Epidermal melanocyte (primary cell): ENCODE measurements around the gene TREML4.

Source experiments
- DNase-seq: peaks from one replicate; pipeline ENCODE4 v3.0.0; 2011; ENCODE audit warnings: low spot score; ENCODE audit not compliant: insufficient read length

Gene TREML4

DNA sequence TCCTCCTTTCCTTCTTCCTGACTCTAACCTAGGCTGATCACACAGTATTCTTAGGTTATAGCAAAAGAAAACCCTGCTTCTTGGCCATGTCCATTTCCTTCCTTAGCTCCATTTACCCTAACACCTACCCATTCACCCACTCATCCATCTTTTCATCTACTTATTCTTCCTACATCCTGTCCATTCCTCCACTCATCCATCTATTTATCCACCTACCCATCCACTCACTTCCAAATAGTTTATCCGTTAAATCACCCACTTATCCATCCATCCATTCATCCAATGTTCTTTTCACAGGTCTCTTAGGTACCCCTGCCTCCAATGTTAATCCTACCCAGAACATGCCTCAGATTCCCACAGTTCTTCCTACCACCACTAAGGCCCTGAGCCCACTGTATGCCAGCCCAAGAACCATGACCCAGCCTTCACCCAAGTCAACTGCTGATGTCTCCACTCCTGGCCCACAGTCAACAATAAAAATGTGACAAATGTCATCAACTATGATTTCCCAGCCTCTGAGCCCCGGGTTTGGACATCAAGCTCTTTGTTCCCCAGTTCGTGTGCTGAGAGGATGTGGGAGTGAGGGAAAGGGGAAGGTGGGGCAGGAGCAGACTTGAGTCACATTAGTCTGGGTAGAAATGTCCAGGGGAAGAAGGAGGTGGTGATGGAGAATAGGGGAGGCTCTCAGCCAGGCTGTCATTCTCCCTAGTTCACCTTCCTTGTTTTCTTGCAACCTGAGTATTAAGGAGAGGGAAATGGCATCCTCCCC lies 24.4 kb downstream of the TREML4 start:
- DNase-seq: no peak

DNA sequence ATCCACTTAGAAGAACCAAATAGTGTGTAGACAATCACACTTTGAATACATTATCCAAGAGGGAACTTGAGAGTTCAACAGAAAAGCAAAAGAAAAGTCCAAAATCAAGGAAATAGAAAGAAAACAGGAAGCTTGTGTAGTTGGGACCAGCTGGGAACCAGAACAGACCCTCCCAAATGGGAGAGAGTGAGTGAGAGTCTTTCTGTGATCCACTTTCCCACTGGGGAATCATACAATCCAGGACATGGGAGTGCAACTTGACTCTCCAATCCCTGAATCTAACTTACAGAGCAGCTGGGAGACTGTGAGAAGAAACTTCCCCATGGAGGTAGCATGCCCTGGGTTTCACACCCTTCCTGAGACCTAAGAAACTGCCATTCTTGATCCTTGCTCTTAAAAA lies 27.0 kb downstream of the TREML4 start:
- DNase-seq: no peak

DNA sequence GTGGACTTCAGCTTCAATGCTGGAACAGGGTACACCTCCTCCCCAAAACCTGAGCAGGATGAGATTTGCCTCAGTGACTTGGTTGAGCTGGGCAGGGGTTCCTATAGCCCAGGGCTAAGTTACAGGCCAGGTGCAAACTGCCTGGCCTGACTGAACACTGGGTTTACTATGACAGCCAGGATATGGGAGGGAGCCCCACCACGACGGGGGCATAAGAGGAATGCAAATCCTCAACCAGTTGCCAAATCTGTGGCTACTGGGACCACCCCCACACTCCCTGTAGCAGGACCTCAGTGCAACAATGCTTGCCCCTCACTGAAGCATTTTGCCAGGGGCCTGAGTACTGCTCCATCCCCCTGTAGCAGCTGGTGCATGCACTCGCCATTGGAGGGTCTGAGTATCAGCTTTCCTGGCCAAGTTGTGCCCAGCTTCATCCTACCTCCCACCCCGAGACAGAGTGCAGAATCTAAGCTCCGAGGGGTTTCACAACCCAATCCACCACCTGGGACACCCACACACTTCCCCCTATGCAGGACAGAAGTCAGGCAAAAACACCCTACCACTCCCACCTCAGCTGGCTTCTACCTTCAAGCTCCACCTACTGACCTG lies 27.6 kb downstream of the TREML4 start:
- DNase-seq: no peak

DNA sequence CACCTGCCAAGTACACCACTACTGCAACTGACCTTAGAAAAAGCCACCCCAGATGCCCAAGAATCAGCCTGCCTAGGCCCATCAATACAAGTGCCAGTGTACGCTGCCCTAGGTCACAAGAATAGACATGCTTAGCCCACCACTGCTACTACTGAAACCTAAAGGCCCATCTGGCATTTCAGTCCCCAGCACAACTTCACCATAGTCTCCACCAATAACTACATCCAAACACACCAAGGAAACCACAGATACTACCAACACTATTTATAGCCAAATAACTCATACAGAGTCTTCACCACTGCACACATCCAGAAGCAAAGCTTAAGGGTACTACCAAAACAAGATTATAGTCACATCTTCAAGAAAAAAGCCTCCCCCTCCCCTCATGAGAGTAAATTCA lies 28.2 kb downstream of the TREML4 start:
- no peak for DNase-seq

DNA sequence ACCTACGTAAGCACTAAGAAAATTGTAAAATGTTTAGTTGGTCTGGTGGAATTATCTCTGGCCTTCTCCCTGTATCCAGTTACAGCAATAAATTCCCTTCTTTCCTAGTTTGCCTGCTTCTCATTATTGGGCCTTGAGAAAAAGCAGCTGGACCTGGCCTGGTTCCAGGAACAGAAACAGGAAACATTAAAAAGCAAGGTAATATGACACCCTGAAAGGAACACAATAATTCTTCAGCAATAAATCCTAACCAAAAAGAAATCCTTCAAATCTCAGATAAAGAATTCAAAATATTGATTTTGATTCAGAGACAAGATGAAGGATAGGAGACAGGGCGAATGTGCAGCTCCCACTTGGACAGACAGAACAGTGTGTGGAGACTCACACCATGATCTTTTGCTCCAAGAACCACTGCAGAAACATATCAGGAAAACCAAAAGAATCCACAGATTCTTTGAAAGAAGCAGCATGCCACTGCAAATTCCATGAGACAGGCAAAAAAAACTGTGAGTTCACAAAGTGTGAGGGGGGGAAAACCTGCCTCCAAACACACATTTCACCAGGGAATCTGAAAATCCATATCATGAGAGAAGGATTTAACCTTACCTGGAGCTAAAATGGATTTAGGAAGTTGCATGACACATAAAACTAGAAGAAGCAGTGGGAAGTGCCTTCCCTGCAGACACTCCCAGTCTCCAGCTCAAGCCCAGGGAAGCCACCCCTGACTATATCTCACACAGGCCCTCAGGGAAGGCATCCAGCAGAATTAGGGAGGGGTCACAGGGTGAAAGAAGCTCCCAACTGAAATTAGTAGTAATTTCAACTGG lies 29.4 kb downstream of the TREML4 start:
- no peak for DNase-seq

DNA sequence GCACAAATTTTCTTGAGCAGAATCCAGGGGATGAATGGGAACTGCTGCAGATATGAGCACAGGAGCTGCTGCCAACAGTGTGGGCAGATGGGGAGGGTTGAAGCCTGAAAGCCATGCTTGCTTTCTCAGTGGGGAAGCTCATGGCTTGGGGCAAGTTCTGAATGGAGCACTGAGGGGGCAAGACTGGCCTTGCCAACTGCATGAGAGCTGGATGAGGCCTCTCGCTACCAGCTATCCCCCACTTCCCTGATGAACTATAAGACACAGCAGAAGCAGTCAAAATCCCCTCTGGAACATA lies 30.0 kb downstream of the TREML4 start:
- DNase-seq: no peak

DNA sequence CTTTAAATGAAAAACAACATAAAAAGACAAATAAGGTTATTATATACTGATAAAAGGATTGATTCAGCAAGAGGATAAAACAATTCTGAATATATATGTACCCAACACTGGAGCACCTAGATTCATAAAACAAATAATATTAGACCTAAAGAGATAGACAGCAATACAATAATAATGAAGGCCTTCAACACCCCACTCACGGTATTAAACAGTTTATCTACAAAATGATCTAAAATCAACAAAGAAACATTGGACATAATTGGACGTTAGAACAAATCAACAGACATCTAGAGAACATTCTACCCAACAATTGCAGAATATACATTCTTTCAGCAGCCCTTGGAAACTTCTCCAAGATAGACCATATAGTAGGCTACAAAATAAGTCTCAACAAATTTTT lies 34.3 kb downstream of the TREML4 start:
- no peak for DNase-seq

DNA sequence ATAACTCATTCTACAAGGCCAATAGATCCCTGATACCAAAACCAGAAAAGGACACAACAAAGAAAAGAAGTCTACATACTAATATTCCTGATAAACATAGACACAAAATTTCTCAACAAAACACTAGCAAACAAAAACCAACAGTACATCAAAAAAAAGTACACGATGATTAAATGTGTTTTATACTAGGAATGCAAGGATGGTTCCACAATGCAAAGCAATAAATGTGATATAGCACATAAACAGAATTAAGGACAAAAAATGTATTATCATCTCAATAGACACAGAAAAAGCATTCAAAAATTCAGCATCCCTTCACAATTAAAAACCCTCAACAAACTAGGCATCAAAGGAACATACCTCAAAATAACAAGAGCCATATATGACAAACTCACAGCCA lies 35.1 kb downstream of the TREML4 start:
- no peak for DNase-seq

DNA sequence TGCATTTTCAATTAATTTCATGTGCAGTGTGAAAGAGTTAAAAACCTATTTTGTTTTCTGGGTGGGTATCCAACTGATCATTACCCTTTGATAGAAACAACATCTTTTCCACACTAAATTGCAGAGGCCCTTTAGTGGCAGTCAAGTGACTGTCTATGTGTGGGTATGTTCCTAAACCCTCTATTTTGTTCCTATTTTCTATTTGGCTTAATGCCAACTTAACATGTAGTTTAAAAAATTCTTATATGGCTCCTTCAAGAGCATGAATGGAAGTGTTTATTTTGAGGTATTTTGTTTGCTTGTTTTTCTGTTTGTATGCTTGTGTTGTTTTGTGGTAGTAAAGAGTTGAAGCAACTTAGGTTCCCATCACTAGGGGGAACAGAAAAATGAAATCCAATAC lies 38.4 kb downstream of the TREML4 start:
- no peak for DNase-seq

DNA sequence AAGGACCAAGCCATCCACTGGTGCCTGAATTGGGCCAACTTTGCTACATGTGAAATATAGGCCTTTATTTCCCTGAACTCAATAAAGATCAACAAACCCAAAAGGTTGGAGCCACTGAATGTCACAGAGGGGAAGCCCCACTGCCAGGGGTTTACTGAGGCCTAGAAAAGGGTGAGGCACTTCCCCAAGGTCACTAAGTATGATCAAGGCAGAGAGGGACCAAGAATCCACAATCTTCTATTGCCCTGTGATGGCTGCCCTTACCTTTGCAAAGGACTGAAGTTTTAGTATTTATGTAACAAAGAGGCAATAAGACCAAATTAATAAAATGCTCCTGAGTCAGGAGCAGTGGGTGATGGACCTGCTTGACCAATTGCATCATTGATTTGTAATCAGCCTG lies 40.3 kb downstream of the TREML4 start:
- no peak for DNase-seq

DNA sequence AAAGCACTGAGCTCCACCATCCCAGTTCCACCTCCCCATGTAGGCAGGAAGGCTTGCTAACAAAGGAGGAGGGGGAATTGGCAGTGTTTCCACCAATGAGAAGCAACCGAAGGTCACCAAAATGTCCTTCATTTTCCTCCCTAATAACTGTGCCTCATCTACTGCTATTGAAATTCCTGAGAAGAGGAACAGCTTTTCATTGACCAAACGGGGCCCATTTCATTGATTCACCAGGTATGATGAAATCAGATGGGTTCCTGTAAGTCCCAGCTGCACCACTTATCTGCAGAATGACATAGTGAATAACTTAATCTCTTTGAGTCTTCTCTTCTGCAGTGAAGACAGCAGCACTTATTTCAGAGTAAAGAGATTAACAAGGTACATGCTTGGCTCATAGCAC lies 41.0 kb downstream of the TREML4 start:
- DNase-seq: no peak

DNA sequence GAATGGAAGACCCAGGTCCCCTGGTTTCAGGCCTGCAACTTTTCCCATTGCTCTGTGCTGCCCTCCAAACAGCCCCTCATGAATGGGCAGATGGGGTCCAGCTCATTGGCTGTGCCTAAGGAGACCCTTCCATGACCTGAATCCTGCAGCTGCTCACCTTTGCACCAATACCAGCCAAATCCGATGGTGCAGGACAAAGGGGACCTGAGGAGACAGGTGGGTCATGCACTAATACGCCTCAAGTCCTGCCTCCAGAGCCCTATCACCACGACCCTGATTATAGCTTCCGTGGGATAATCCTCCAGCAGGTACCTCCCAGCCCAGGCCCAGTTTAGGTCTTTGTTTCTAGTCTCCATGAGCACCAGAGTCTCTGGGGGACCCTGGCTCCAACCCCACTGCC lies 41.6 kb downstream of the TREML4 start:
- no peak for DNase-seq

DNA sequence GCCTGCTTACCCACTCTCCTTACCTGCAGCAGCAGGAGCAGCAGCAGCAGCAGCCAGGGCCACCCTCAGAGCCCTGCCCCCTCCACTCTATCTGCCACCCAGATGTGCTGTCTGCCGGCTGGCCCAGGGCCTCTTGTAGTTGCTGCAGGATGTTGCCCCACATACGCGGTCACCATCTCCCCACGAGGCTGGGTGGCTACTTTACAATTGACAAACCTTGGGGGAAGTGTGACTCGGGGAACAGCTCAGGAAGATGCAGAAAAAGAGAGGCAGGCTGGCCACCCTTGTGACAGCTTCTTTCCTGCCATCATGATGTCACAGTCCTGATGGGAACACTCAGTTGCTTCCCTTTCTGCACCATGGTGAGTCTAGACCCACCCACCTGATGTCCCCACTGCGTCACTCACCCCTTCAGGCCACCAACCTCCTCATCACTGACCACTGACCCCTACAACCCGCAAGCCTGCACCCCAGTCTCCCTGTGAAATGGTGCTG lies 43.8 kb downstream of the TREML4 start:
- DNase-seq: no peak

DNA sequence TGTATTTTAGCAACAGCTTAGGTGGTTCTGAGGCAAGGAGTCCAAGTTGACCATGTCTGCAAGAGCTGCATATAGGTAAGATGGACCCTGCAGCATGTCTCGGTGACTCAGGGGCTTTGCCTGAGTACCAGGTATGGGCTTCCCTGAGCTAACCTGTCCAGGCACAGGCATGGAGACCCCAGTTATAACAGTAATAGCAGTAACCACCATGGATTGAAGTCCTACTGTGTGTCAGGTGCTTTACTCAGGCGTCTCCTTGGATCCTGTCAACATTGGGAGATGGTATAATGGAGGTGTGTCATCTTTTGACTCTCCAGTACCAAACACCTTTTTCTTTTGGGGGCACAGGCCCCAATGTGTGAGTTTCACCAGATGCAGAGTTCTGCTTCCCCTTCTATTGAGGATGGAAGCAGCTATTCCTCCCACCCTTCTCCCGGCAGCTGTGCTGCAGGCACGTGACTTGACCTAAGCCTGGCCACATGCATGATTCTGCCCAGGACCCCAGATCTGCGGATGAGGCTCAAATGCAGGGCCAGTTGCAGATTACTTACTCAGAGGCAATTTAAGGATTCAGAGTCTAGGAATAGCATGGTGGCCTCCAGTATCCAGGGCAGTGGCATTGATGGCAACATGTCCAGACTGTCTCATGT lies 44.6 kb downstream of the TREML4 start:
- no peak for DNase-seq

DNA sequence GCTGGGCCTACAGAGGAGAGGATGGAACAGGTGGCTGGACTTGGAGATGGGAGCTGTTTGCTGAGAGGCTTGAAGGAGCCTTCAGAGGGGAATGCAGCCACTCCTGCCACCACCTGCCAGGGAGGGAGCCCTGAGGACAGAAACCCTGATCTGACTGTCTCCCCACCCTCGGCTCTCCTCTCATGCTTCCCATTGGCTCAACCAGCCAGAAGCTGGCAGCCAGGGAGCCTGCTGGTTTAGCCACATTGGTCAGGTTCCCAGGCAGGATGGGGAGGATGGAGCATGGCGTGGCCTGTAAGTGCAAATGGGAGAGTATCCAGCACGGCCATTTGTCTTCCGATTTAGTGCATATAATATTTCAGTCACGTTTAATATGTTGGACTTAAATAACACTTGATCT lies 45.6 kb downstream of the TREML4 start:
- DNase-seq: no peak

DNA sequence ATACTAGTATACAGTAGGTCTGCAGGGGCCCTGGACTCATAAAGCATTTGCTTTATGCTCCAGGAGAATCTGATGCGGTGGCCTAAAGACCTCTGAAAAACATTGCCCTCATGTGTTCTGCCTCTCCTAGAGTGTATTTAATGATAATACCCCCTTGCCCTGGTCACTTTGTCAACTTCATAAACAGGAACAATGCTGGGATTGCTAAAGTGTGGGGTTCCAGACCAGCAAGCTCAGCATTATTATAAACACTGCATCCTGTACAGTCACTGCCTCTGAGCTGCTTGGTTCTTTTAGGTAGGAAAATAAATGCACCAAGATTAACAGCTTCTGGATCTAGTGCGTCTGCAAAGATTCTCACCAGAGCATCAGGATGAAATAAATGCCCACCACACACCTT lies 46.1 kb downstream of the TREML4 start:
- no peak for DNase-seq

DNA sequence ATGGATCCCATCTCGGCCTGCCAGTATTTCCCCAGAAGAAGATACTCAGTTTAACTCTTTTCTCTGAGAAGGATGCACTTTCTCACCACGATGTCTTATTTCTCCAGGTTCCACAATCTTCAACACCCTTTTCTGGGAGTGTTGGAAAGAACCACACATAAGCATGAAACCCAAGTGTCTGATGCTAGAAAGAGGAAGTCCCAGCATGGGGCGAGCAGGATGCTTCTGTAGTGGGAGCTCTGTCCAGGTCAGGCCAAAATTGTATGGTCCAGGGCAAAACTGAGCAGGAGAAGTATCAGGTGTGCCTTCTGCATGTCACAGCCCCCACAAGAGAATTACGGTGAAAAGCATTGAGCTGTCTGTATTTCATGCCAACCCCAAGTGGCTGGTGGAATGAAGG lies 47.3 kb downstream of the TREML4 start:
- DNase-seq: no peak

DNA sequence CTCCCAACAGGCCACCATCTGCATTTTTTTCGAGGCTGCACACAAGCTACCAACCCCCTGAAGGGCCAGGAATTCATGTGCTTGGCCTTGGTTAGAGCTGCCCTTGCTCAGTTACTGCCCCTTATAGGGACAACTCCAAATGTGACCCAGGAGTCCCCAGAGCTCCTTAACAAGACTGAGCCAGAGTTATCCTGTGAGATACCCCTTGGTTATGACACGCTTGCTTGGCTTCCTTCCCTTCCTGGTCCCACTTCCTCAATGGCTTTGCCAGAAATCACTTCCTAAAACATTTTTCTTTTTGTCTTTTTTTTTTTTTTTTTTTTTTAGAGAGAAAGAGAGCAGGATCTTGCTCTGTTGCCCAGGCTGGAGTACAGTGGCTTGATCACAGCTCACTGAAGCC lies 49.5 kb downstream of the TREML4 start:
- DNase-seq: no peak

DNA sequence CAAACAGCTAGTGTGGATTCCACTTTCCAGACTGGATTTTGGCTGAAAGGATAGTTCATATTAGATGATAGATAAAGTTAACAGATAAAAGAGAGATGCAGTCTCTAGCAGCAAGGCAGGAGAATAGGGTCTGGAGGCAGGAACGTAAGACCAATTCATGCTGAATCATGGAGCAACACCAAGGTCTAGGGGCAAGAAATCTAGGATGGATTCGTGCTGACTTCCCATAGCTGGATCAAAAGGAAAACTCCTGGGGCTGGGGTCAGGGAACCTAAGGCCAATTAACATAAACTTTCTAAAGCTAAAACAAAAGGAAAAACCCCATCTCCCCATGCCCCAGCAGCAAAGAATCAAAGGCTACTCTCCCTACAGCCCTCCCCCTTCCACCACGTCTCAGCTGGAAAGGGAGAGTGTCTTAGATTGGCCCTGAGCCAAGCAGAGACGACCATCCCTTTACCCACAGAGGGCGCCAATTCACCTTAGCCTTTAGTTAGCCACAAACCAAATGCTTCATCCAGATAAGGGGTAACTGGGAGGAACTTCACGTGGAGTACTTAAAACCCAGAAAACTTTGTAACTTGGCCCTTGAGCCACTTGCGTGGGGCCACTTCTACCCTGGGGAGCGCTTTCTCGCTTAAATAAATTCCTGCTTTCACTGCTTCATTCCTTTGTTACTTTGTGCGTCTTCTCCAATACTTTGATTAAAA lies 50.7 kb downstream of the TREML4 start:
- no peak for DNase-seq

DNA sequence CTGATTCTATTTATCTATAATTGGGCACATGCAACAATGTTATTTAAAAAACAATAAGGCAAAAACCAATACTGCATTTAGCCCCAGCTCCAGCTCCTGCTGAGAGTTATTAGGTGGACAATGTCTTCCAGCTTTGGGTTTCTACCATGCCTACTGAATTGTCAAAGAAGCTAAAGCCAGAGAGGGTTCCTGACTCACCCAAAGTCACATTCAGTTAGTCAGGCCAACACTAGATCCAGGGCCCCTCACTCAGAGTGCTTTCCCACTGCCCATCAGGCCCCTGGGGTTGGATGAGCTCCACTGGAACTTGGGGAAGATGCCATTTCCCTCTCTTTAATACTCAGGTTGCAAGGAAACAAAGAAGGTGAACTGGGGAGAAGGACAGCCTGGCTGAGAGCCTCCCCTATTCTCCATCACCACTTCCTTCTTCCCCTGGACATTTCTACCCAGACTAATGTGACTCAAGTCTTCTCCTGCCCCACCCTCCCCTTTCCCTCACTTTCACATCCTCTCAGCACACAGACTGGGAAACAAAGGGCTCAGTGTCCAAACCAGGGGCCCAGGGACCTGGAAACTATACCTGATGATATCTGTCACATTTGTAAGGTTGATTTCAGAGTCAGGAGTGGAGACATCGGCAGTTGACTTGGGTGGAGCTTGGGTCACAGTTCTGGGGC lies 52.4 kb downstream of the TREML4 start:
- DNase-seq: no peak

DNA sequence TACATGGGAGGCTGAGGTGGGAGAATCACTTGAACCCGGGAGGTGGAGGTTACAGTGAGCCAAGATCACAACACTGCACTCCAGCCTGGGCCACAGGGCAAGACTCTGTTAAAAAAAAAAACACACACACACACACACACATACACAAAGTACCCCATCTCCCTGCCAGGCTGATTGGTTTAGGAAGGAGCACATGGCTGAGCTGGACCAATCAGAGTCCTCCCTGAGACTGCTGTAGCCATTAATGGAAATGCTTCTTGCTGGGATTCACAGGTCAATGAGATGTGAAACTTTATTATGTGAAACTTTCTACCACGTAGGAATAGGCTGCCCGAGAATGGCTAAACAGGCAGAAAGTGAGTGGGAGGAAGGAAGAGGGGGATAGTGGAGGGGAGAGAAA lies 55.5 kb downstream of the TREML4 start:
- DNase-seq: no peak
